Nucleus accumbens (tissue), 56 donors: Measurements from ENCODE around the gene SPRY1.

Experiments
- DNase-seq, 56 donors: peaks; one replicate each; lab custom pipeline; 2025; lab: John Stamatoyannopoulos, UW

The SPRY1 gene, protein sequence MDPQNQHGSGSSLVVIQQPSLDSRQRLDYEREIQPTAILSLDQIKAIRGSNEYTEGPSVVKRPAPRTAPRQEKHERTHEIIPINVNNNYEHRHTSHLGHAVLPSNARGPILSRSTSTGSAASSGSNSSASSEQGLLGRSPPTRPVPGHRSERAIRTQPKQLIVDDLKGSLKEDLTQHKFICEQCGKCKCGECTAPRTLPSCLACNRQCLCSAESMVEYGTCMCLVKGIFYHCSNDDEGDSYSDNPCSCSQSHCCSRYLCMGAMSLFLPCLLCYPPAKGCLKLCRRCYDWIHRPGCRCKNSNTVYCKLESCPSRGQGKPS

DNA sequence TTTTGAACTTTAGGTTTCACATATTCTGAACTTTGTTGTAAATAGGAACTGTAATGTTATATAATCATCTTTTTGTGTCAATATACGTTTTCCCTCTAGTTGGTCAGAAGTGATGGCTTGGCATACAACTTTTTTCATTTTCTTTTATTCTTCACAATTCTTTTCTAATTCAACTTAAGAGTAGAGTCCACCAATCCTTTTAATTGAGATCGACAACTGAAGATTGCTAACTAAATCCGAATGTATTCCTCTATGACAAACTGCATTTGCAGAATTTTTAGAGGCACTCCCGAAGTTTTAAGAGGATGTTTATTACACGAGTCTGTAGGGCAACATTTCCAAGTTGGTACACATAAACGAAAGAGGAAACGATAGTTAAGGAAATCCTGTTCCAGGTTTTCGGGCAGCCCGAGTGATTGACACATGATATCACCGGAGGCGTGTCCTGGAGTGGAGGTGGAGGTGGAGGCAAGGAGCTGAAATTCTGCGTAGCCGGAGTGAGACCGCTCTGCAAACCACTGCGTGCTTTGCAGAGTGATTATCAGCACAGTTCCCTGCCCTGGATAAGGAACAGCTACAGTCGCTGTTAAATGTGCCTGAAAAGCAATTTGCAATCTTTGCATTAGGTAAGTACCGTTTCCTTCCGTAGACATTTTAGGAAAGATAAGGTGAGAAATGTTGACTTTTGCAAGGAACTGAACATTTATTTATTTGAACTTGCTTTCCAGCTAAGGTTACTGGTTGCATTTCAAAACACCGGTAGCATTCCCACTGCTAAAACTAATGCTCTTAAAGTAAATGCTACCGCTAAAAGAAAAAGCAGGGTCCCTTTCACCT lies at the start of gene SPRY1:
TSS of gene SPRY1 (plus strand) at position 489 of the 837 bp plus-strand sequence. CDS start 4,797 bp downstream, outside the sequence.
- DNase-seq: peak; percentile 3 to 91 (median 60)

- DNase-seq: no peak
Observed at GRCh38 chr4:123346951-123347350, 49.6 kb upstream of the SPRY1 start.

- DNase-seq: no peak
Observed at GRCh38 chr4:123348946-123349345, 47.6 kb upstream of the SPRY1 start.

GRCh38 chr4:123349421-123350190 lies 47.0 kb upstream of the SPRY1 start:
- no peak for DNase-seq

- peak in 5 of 56 donors; percentile 3 to 21 (median 7) for DNase-seq
Observed at GRCh38 chr4:123350191-123350544, 46.4 kb upstream of the SPRY1 start.

DNA sequence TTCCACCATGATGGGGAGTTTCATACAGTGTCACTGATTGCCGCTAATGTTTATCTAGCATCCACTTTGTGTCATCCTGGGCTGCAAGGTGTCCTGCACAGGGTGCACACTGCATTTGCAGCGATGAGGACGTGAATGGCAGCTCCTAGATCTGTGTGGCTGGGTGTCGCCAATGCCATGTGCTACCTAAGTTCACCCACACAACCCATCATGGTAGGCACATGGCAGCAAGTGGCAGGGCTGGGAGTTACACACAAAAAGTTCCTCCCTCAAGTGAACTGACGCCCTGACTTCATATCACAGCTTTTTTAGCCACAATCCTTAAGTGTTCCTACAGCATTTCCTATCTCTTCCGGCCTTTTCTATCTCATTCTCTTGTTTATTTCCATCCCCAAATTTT lies 45.9 kb upstream of the SPRY1 start:
- no peak for DNase-seq

DNA sequence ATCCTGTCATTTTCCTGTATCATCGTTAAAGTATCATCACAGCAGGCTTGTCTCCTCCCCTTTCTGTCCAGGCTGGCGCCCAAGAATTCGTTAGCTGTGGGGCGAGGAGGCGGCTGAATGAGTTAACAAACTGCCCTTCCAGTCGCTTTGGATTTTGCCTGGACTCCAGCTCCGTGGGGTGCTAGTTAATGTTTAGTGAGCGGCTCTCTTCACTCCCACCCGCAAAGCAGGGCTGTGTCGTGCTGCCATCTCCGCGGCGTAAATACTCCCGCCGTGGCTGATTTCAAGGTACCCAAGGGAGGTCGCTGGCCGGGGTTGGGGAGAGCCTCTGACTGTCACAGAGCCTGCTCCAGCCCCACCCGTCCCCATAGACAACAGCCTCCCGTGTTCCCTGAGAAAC lies 44.9 kb upstream of the SPRY1 start:
- DNase-seq: peak in 3 of 56 donors; percentile 4 to 18 (median 7)

- peak in 4 of 56 donors; percentile 0 to 7 (median 1) for DNase-seq
Observed at GRCh38 chr4:123352240-123352945, 44.2 kb upstream of the SPRY1 start.

GRCh38 chr4:123352966-123353365 lies 43.6 kb upstream of the SPRY1 start:
- DNase-seq: no peak

GRCh38 chr4:123353656-123354055 lies 42.9 kb upstream of the SPRY1 start:
- DNase-seq: no peak

DNA sequence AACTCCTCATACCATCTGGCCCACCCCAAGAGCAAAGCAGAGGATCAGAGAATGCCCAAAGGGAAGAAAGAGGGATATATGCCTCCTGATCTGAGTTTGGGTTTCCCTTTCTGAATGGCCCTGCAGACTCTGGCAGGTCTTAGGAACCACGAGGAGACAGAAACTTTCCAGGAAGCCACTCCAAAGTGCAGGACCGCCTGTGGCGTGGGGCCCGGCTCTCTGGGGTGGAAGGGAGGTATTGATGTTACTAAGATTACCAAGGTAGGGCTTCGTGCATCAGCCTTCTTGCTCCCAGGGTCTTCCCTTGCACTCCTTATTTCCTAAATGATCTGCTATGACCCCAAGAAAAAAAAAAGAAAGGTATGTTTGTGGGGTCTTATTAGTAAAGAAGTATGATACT lies 41.9 kb upstream of the SPRY1 start:
- no peak for DNase-seq

DNA sequence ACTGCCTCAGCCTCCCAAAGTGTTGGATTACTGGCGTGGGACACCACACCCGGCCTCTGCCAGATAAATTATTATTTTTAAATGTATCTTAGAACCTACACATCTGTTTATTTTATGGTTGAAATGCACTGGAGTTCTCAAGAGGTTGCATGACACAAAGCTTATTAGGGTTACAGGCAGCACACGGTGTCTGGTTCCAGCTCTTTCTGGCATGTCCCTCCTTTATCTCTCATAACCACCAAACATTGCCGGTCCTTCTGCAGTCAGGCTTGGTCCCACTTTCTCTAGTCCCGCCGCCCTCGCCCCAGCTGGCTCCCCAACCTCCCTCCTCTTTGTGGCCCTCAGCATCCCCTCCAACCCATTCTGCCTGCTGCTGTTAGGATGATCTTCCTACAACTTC lies 39.7 kb upstream of the SPRY1 start:
- no peak for DNase-seq

DNA sequence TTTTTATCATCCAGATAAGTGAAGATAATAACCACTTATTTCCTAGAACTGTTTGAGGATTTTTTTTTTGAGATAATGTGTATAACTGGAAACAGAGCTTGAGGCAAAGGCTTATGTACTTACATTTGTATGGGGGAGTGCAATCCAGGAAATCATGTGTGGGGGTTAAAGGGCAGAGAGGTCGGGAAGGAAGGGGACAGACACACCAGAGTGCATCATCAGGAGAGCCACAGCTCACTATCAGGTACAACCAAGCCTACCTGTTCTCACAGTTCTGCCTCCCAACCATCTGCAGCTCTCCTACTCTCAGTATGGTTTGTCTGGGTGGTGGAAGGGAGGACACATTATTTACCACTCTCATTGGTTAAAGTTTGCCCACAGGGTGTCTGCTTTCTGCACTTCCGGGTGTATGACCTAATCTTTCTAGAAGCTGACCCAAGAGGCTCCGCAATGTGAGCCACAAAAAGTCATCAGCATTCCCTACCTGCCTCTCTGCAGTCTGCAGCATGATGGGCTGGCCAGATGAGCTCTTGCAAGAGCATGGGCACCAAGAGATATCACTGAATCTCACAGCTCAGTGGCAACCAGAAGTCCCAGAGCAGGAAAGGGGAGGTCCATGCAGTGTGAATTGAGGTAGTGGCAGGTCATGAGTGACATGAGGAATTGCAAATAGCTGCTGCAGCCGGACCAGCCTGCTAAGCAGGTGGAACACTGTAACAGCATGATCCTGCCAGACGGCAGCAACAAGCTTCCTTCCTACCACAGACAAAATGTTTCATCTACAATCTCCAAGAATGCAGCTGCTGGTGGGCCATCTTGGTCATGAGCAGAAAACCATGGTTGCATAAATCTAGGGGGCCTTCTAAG lies 36.9 kb upstream of the SPRY1 start:
- no peak for DNase-seq

GRCh38 chr4:123361195-123361861 lies 35.3 kb upstream of the SPRY1 start:
- DNase-seq: no peak

DNA sequence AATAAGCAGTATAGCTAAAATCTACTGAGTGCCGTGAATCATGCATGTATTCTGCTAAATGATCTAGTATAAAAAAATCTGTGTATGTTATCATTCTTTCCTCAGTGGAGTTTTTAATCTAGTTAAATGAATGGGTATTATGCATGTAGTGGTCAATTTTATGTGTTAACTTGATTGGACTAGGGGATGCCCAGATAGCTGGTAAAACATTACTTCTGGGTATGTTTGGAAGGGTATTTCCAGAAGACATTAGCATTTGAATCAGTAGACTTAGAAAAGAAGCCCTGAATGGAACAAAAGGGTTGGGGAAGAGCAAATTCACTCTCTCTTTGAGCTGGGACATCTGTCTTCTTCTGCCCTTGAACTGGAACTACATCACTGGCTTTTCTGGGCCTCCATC lies 34.5 kb upstream of the SPRY1 start:
- DNase-seq: no peak

DNA sequence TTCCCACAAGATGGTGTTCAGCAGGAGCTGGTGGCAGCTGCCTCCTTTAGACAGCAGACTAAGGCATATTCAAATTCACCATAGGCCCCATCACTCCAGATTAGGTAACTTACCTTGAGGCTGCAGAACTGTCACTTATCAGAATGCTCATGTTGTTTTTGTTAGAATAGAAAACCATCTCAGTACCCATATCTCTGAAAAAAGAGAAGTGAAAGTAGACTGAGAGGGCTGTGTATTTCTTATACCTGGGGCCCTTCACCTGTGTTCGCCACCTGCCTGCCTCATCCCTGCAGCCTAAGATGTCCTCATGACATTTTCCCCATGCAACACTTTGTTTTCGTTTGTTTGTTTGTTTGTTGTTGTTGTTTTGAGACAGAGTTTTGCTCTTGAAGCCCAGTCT lies 32.9 kb upstream of the SPRY1 start:
- no peak for DNase-seq

DNA sequence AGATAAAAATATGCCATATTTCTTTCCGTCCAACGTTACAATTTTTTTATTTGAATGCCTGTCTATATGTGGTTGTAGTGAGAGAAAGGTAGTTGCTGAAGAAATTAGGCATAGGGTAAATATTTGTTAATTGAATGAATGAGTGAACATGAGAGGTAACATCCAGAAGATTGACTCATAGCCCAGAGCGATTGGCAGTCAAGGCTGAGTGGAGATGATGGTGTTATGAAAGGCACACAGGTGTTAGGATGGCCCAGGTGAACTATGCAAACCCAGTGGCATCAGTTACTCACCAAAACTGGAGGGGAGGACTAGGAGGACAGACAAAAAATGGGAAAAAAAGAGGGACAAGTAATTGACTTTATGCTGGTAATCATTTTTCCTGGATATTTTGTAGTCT lies 31.7 kb upstream of the SPRY1 start:
- no peak for DNase-seq

DNA sequence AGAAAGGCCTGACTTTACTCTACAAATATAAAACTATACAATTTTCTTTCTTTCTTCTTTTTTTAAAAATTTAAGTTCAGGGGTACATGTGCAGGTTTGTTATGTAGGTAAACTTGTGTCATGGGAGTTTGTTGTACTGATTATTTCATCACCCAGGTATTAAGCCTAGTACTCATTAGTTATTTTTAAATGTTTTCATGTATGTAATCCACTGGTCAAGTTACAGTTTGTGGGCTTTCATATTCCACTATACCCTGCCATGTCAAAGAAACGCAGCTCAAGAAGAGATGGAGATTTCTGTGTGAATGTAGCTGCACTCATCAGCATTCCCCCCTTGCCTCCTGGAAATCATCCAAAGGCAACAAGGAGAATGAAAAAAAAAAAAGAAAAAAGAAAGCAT lies 31.2 kb upstream of the SPRY1 start:
- DNase-seq: no peak

DNA sequence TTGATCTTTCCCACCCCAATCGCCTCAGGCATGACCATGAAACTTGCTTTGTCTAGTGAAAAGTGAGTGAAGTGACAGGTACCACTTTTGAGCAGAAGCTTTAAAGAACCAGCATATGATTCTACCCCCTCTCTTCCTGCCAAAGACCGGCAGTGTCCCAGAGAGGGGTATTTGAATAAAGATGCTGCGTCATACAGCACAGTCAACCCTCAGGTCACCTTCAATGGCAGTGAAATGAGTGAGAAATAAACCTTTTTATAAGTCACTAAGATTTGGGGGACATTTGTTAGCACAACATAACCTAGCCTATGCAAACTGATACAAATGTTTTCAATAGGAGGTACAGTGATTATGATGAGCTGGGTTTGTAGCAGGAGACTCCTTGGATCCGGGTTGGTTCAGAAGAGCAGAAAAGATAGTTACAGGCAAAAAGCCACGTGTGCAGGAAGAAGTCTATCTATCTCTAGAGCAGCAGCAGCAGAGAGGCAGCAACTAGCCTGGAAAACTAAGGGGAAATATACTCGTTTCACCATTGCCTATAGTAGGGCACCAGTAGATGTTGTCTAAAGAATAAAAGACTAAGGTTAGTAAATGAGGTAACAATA lies 30.3 kb upstream of the SPRY1 start:
- DNase-seq: no peak
